IPS-20b (cell line): ENCODE data around the gene IFITM5.
"Not testable (repeated sequence)": the region's sequence is repeated elsewhere in the genome, so short reads cannot be mapped to it uniquely, and the experiment has no call there.

Experiments used
- H3K27ac ChIP-seq: one replicate; pipeline ENCODE4 v1.5.1; 2013; ENCODE audit warnings: low read length
- H3K27me3 ChIP-seq: 2 replicates; pipeline ENCODE4 v1.6.1; 2013; ENCODE audit warnings: mild to moderate bottlenecking, low read length, inconsistent platforms; ENCODE audit not compliant: insufficient read depth
- H3K36me3 ChIP-seq: 2 replicates; pipeline ENCODE4 v1.6.1; 2013; ENCODE audit warnings: low read depth, mild to moderate bottlenecking, inconsistent platforms, low read length, moderate library complexity; ENCODE audit not compliant: insufficient read depth
- H3K4me1 ChIP-seq: 2 replicates; pipeline ENCODE4 v1.6.1; 2013; ENCODE audit warnings: mild to moderate bottlenecking, control low read depth, inconsistent platforms, low read length, moderate library complexity; ENCODE audit not compliant: insufficient read depth
- H3K4me3 ChIP-seq: 2 replicates; pipeline ENCODE4 v1.5.1; 2013; ENCODE audit warnings: mild to moderate bottlenecking, low read length, inconsistent platforms
- H3K9ac ChIP-seq: 2 replicates; pipeline ENCODE4 v1.6.1; 2013; ENCODE audit warnings: low read depth, mild to moderate bottlenecking, inconsistent platforms, low read length, moderate library complexity
- H3K9me3 ChIP-seq: 2 replicates; pipeline ENCODE4 v1.6.1; 2013; ENCODE audit warnings: mild to moderate bottlenecking, low read depth, low read length, inconsistent platforms; ENCODE audit not compliant: insufficient read depth

IFITM5 gene

DNA sequence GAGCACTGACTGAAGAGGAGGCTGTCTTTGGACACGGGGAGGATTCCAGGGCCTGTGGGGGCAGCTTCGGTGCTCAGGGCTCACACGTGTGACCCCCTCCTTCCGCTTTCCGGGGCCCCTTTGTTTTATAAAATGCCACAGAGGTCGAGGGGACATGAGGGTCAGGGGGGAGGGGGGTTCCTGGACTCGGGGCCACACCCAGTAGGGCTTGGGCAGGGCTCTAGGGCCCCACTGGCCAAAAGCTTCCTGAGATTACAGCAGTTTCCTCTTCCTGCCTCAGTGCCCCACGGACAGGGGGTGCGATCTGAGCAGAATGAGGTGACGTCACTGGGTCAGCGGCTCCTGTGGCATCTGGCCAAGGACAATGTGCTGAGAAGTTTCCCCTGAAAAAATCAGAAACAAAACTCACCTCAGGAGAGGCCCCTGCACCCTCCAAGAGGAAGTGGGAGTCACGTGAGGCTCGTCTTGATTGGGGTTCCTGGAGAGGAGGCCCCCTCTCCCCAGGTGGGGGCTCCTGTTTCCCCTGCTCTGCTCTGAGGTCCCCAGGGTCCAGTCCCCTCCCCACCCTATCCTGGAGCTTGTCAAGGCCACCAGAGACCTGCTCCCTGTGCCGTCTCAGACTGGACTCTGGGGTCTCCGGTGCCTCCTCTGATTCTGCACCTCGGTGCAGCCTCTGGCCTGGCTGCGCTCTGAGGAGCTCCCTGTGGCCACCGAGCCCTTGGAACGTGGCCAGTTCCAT is 27.7 kb upstream of the IFITM5 start:
- Histone ChIP-seq H3K27ac (no peak overlapping the region), H3K4me3 (no peak overlapping the region), H3K27me3 (no peaks in the 10 kb centered on the region), H3K9ac (no peak overlapping the region), H3K36me3 (no peaks in the 10 kb centered on the region), H3K9me3 (no peaks in the 10 kb centered on the region), H3K4me1 (no peaks in the 10 kb centered on the region; the same call in 1 of the 2 replicates)

GRCh38 chr11:326592-326841 is 27.2 kb upstream of the IFITM5 start:
- Histone ChIP-seq H3K9ac (no peak overlapping the region; the same call in 1 of the 2 replicates), H3K27me3 (no peaks in the 10 kb centered on the region), H3K36me3 (no peaks in the 10 kb centered on the region), H3K4me1 (no peaks in the 10 kb centered on the region; the same call in 1 of the 2 replicates), H3K9me3 (no peaks in the 10 kb centered on the region), H3K4me3 (no peak overlapping the region), H3K27ac (no peak overlapping the region)

DNA sequence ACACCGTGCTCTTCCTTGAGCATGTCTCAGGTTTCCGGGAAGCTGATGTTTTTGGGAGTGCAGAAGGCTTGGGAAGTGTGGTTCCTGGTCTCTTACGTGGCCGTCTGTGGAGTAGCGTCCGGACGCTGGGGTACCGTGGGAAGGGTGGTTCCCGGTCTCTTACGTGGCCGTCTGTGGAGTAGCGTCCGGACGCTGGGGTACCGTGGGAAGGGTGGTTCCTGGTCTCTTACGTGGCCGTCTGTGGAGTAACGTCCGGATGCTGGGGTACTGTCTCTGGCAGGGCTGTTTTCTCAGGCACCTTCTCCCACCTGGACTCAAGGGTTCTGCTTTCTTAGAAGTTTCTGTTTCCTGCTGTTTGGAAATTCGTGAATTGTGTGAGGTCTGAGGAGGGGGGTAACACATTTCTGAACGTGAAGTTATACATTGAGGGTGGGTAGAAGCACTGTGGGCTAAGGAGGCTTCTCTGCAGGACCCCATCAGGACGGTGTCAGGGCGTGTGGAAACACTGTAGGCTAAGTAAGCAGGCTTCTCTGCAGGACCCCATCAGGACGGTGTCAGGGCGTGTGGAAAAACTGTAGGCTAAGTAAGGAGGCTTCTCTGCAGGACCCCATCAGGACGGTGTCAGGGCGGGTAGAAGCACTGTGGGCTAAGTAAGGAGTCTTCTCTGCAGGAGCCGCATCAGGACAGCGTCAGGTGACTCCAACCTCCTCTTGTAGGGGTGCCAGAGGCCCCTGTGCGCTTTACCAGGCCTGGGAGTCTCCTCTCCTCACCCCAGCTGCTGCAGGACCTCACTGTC is 26.7 kb upstream of the IFITM5 start:
- H3K9ac ChIP-seq, result no peak overlapping the region; the same call in 1 of the 2 replicates
- no peaks in the 10 kb centered on the region; the same call in 1 of the 2 replicates for H3K4me1 ChIP-seq

GRCh38 chr11:324593-325517 is 25.5 kb upstream of the IFITM5 start:
- not testable (repeated sequence) for H3K4me1 ChIP-seq, H3K27me3 ChIP-seq, H3K4me3 ChIP-seq, H3K9ac ChIP-seq, H3K9me3 ChIP-seq, H3K36me3 ChIP-seq, H3K27ac ChIP-seq

More for the DNA sequence above, 26.7 kb upstream of the IFITM5 start:
- H3K36me3 ChIP-seq, result no peaks in the 10 kb centered on the region
- no peaks in the 10 kb centered on the region for H3K9me3 ChIP-seq
- H3K27ac ChIP-seq, result no peak overlapping the region
- H3K27me3 ChIP-seq, result no peaks in the 10 kb centered on the region
- no peak overlapping the region for H3K4me3 ChIP-seq

DNA sequence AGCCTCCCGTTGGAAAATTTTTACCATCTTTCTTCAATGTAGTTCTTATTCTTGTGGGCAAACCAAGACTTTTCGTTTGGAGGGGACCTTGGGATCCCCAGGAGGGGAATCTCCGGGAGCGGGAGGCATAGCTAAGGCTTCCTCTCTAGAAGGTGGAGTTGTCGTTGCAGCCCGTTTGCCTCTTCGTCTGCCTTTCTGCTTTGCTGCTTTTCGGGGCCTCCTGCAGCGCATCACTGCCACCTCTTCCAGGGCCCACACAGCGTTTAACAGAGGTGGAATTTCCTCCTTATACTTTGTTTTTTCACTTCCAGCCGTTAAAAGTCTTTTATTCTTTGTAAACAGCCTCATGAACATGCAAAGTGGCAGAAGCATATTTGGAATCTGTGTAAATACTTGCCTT is 24.8 kb upstream of the IFITM5 start:
- Histone ChIP-seq H3K4me3 (no peak overlapping the region), H3K27me3 (no peaks in the 10 kb centered on the region), H3K9me3 (no peaks in the 10 kb centered on the region), H3K9ac (no peak overlapping the region), H3K27ac (no peak overlapping the region), H3K36me3 (no peaks in the 10 kb centered on the region), H3K4me1 (peaks cover 5% of the 10 kb centered on the region; the same call in 1 of the 2 replicates)

- not testable (repeated sequence) for H3K36me3 ChIP-seq, H3K9me3 ChIP-seq, H3K27ac ChIP-seq
- H3K4me1 ChIP-seq, result peaks cover 23% of the 10 kb centered on the region
- peak overlapping the region; percentile 78 for H3K4me3 ChIP-seq
- peak overlapping the region; percentile 76; the same call in 1 of the 2 replicates for H3K9ac ChIP-seq
- H3K27me3 ChIP-seq, result peaks cover 29% of the 10 kb centered on the region
Observed at GRCh38 chr11:319888-320273, 20.6 kb upstream of the IFITM5 start.

DNA sequence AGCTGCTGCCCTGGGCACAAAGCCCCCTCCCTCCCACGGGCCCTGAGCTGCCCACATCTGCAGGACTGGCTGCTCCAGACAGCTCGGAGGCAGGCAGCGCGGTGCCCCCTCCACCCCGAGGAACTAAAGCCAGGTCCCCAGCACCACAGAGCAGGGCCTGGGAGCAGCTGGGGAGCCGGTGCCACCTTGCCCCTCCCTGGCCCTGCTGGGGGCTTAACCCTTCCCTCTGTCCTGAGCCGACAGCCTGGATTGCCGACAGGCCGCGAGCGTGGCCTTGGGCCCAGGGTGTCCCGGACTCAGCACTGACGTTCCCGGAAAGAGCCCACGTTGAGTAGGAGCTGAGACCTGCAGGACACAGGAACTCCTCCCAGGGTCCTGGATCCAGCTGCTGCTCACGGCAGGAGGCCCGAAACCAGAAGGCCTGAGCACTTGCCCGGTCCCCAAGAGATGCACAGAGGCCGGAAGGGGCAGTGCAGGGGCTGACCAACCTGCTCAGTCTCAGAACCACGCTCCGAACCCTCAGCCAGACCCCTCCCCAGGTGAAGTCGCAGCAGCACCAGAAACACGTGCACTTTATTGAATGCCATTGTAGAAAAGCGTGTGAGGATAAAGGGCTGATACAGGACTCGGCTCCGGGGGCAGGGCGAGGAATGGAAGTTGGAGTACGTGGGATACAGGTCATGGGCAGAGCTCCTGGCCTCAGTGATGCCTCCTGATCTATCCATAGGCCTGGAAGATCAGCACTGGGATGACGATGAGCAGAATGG is 20.0 kb upstream of the IFITM5 start:
- peaks cover 31% of the 10 kb centered on the region for H3K27me3 ChIP-seq
- H3K4me1 ChIP-seq, result peaks cover 24% of the 10 kb centered on the region
- not testable (repeated sequence) for H3K9me3 ChIP-seq, H3K36me3 ChIP-seq, H3K27ac ChIP-seq, H3K9ac ChIP-seq
- H3K4me3 ChIP-seq, result peak overlapping the region; percentile 78

DNA sequence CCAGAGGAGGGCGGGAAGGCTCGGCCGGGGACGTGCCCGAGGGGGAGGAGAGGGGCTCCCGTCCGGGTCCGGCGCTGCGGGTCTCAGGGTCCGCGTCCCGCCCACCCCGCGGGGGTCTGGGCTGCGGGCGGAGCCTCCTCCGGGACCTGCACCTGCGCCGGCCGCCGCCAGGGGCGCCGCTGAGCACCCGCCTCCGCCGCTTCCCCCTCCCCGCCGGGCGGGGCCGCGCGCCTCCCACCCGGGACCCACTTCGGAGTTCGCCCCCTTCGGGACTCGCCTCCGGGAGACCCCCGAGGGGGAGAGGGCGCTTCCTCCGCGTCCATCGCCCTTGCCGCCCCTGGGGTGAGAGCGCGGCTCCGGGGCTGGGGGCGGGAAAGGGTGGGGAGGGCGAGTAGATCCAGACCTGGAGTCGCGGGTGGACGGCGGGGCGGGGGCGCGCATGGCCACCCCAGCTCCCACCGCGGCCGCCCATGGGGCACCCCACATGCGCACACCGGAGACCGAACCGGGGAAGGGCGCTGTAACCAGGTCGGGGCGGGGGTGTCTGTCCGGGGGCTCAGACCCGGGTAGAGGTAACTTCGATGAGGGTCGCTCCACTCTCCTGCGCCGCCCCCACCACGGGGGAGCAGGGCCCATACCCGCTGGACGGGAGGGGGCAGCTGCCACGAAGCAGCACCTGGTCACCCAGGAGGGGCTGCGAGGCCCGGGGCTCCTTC is 19.2 kb upstream of the IFITM5 start:
- not testable (repeated sequence) for H3K27ac ChIP-seq, H3K4me3 ChIP-seq, H3K9me3 ChIP-seq, H3K36me3 ChIP-seq, H3K9ac ChIP-seq
- Histone ChIP-seq H3K27me3 (peaks cover 31% of the 10 kb centered on the region), H3K4me1 (peaks cover 25% of the 10 kb centered on the region)

DNA sequence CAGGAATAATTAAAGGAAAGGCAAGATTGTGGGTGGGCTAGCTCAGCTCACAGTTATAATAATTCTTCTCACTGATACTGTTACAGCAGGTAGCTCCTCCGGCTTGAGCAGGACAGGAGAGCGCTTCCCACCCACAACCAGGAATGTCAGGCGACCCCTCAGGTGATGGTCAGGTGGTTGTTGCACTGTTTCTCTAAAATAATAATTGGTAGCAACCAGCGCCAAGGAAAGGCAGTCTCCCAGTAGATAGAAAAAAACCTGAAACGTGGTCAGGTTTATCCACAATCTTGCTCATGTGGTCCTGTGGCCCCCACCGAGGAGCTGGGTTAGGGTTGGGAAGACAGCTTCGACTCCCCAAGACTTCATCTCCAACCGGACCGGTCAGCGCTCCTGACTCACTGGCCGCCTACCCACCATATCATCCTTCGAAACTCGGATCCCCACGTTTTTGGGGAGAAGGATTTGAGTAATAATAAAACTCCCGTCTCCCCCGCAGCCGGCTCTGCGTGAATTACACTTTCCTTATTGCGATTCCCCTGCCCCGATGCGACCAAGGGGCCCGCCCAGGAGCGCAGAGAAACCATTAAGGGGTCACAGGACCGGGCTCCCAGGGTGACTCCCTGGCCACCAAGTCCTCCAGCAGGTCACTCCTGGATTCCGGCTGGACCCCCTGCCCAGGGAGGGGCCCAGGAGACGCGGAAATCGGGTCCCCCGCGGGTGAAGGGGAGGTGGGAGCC is 18.5 kb upstream of the IFITM5 start:
- not testable (repeated sequence) for H3K36me3 ChIP-seq, H3K27ac ChIP-seq, H3K9me3 ChIP-seq
- Histone ChIP-seq H3K9ac (0 out of 2 replicates have a peak overlapping the region, but pooled peaks have one; percentile 26), H3K4me1 (peaks cover 32% of the 10 kb centered on the region), H3K27me3 (peaks cover 31% of the 10 kb centered on the region), H3K4me3 (peak overlapping the region; percentile 91)

DNA sequence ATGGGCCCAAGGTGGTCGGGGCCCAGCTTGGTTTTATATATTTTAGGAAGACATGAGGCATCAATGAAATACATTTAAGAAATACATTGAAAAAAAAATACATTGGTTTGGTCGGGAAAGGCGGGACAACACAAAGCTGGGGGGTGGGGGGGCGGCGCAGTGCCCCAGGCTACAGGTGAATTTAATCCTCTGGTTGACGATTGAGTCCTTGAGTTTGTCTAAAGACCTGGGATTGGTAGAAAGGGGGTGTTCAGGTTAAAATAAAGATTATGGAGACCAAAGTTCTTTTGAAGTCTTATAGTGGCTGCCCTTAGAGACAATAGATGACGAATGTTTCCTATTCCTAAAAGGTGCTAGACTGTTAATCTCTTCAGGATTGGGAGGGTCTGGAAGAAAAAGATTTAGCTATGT is 17.6 kb upstream of the IFITM5 start:
- H3K4me3 ChIP-seq, result peak overlapping the region; percentile 91
- H3K9me3 ChIP-seq, result no peaks in the 10 kb centered on the region
- H3K27ac ChIP-seq, result no peak overlapping the region
- peaks cover 38% of the 10 kb centered on the region for H3K4me1 ChIP-seq
- H3K36me3 ChIP-seq, result 0 out of 2 replicates have a peak, but pooled peaks cover 5% of the 10 kb centered on the region
- peak overlapping the region; percentile 61; the same call in 1 of the 2 replicates for H3K9ac ChIP-seq
- H3K27me3 ChIP-seq, result peaks cover 35% of the 10 kb centered on the region
